ENCODE results near the gene FN3K. TPM values are rescaled to one million over a fixed set of nuclear protein-coding genes. Genes with fewer than 3 reads are reported as not detected.

FN3K gene
- total RNA-seq, 1 donor from 2014 or later, result 21.7 TPM

DNA sequence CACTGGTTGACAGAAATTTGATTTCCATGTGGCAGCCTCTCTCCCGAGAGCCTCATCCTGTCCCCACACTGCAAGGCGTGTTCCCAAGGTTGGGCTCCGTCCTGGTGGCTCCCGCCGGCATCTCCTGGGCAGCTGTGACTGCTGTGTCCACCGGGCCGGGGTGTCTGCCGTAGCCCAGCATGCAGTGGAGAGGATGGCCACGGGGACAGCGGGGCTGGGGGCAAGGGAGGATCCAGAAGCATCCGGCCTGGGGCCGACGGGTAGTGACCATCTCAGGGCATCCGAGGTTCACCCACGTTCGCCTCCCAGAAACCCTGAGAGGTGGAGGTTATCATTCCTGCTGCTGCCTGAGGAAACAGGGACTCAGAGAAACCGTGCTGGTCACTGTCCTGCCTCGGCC lies 29.7 kb upstream of the FN3K start:
- Mint-ChIP-seq H3K27me3 (ENCODE audit: low read depth) (peaks cover 8% of the 10 kb centered on the region), H3K4me1 (no peaks in the 10 kb centered on the region), H3K4me3 (no peak overlapping the region), H3K36me3 (ENCODE audit: low read depth) (no peaks in the 10 kb centered on the region), H3K9me3 (no peaks in the 10 kb centered on the region), H3K27ac (ENCODE audit: unreplicated experiment) (no peak overlapping the region)
- TF ChIP-seq, protein P1, sequence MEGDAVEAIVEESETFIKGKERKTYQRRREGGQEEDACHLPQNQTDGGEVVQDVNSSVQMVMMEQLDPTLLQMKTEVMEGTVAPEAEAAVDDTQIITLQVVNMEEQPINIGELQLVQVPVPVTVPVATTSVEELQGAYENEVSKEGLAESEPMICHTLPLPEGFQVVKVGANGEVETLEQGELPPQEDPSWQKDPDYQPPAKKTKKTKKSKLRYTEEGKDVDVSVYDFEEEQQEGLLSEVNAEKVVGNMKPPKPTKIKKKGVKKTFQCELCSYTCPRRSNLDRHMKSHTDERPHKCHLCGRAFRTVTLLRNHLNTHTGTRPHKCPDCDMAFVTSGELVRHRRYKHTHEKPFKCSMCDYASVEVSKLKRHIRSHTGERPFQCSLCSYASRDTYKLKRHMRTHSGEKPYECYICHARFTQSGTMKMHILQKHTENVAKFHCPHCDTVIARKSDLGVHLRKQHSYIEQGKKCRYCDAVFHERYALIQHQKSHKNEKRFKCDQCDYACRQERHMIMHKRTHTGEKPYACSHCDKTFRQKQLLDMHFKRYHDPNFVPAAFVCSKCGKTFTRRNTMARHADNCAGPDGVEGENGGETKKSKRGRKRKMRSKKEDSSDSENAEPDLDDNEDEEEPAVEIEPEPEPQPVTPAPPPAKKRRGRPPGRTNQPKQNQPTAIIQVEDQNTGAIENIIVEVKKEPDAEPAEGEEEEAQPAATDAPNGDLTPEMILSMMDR (conservative IDR thresholded peaks at IDR 0.05), result no peak
- no peak for DNase-seq (ENCODE audit: low read depth, low spot score)

DNA sequence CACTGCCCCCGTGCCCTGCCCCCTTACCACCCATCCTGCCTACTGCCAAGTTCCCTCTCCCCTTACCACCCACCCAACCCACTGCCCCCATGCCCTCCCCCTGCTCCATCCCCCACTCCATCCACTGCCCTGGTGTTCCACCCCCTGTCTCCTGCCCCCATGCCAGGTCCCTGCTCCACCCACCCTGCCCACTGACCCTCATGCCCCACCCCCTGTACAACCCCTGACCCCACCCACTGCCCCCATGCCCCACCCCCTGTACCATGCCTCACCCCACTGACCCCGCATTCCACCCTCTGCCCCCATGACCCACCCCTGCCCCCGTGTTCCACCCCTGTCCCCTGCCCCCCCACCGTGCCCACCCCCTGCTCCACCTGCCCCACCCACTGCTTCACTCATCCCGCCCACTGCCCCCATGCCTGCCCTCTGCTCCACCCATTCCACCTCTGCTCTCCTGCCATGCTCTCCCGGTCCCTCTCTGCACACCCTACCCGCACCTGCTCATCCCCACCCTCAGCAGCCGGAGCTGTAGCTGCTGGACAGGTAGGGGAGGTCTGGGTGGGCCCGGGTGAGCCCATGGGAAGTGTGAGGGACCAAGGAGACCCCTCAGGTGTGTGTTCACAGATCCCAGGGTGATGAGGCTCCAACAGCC lies 26.3 kb upstream of the FN3K start:
- TF ChIP-seq, protein P1 (conservative IDR thresholded peaks at IDR 0.05), result no peak
- peaks cover 2% of the 10 kb centered on the region for H3K27me3 Mint-ChIP-seq (ENCODE audit: low read depth)
- H3K4me3 Mint-ChIP-seq, result no peak overlapping the region
- no peaks in the 10 kb centered on the region for H3K9me3 Mint-ChIP-seq
- no peak overlapping the region for H3K27ac Mint-ChIP-seq (ENCODE audit: unreplicated experiment)
- no peaks in the 10 kb centered on the region for H3K36me3 Mint-ChIP-seq (ENCODE audit: low read depth)
- H3K4me1 Mint-ChIP-seq, result no peaks in the 10 kb centered on the region
- no peak for DNase-seq (ENCODE audit: low read depth, low spot score)

DNA sequence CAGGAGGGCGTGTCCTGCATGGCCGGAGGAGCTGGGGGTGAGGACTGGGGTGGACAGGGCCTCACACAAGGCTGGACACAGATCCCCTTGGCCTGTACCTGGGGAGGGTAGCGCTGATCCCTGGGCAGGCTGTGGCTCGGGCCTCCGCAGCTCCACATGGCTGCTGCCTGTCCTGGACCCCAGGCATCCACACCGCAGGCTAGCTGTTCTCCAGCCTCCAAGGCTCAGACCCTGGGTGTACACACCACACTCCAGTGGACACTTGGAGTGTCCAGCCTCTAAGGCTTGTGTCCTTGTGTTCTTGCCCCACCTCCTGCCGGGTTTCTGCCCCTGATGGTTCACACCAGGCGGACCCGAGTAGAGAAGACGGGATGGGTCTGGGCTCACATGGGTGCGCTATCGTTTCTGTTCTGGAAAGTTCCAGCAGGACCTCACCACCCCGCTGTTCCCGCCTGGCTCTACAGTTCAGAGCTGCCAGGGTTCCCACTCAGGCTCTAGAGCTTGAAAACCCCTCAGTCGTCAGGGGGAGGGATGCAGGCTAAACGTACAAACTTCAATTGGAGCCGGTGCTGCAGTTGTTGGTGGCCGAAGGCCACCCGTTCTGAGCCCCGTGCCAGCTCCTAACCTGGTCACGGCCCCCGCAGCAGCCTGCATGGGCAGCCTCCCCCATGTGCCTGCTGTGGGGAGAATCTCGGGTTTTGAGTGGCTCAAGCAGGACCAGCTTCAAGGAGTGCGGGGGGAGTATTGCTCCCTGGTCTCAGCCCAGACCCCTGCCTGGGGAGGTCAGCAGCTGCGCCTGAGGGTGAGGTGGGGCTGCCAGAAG lies 25.5 kb upstream of the FN3K start:
- H3K4me1 Mint-ChIP-seq, result no peaks in the 10 kb centered on the region
- H3K9me3 Mint-ChIP-seq, result no peaks in the 10 kb centered on the region
- H3K27ac Mint-ChIP-seq (ENCODE audit: unreplicated experiment), result no peak overlapping the region
- H3K27me3 Mint-ChIP-seq (ENCODE audit: low read depth), result peaks cover 2% of the 10 kb centered on the region
- DNase-seq (ENCODE audit: low read depth, low spot score), result no peak
- TF ChIP-seq, protein P1 (conservative IDR thresholded peaks at IDR 0.05), result no peak
- no peaks in the 10 kb centered on the region for H3K36me3 Mint-ChIP-seq (ENCODE audit: low read depth)
- H3K4me3 Mint-ChIP-seq, result no peak overlapping the region

DNA sequence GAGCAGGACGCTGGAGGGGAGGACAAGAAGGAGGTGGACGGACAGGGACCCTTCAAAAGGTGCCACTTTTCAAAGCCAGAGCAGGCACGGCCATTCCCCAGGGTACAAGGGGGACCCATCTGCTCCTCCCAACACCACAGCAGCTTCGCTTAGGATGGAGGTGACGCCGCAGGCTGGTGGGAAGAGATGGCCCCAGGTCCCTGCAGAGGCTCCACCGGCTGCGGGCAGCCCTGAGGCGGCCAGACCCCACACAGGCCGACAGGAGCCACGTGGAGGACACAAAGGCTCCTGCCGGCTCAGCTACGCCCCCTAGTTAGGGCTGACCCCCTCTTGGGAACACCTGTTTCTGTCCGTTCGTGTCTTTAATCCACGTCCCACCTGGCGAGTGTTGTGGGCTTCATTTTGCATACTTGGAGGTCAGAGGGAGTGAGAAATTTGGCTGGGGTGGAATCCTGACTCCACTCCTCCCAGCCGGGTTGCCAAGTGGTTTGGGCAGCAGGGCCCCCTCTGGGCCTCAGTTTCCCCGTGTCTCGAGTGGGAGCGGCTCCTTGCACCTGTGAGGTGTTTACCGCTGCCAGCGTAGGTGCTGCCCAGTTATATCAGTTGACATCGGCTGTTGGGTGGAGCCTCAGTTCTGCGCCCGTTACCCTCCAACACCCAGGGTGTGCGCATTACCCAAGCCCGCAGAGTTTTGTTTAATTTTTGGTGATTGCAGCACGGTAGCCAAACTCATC lies 24.7 kb upstream of the FN3K start:
- Mint-ChIP-seq H3K36me3 (ENCODE audit: low read depth) (no peaks in the 10 kb centered on the region), H3K9me3 (no peaks in the 10 kb centered on the region), H3K4me3 (peak overlapping the region; percentile 31), H3K4me1 (peaks cover 1% of the 10 kb centered on the region), H3K27ac (ENCODE audit: unreplicated experiment) (no peak overlapping the region), H3K27me3 (ENCODE audit: low read depth) (peaks cover 2% of the 10 kb centered on the region)
- TF ChIP-seq, protein P1 (conservative IDR thresholded peaks at IDR 0.05), result no peak
- no peak for DNase-seq (ENCODE audit: low read depth, low spot score)

DNA sequence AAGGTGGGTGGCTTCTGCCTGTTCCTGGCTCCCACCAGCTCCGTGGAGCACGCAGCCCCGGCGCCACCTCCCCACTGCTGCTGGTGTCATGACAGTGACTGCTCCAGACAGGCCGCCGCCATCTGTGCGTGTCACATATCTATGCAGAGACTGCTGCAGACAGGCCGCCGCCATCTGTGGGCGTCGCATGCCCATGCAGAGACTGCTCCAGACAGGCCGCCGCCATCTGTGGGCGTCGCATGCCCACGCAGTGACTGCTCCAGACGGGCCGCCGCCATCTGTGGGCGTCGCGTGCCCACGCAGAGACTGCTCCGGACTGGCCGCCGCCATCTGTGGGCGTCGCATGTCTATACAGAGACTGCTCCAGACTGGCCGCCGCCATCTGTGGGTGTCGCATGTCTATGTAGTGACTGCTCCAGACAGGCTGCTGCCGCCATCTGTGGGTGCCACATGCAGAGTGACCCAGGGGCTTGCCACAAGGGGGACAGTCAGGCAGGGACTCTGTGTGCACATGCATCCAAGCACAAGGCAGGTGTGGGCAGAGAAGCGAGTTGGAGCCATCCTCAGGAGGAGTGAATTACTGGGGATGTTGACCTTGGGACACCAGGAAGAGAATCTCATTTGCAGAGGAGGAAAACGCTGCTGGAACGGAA lies 22.2 kb upstream of the FN3K start:
- no peak for DNase-seq (ENCODE audit: low read depth, low spot score)
- TF ChIP-seq, protein P1 (conservative IDR thresholded peaks at IDR 0.05), result no peak
- Mint-ChIP-seq H3K27me3 (ENCODE audit: low read depth) (peaks cover 2% of the 10 kb centered on the region), H3K4me3 (peak overlapping the region; percentile 64), H3K27ac (ENCODE audit: unreplicated experiment) (peak overlapping the region; percentile 87), H3K36me3 (ENCODE audit: low read depth) (peaks cover 5% of the 10 kb centered on the region), H3K4me1 (peaks cover 15% of the 10 kb centered on the region), H3K9me3 (no peaks in the 10 kb centered on the region)

Measured in neural crest cell (in vitro differentiated cells).